ENCODE measurements around the gene BUD13.

The BUD13 gene, protein sequence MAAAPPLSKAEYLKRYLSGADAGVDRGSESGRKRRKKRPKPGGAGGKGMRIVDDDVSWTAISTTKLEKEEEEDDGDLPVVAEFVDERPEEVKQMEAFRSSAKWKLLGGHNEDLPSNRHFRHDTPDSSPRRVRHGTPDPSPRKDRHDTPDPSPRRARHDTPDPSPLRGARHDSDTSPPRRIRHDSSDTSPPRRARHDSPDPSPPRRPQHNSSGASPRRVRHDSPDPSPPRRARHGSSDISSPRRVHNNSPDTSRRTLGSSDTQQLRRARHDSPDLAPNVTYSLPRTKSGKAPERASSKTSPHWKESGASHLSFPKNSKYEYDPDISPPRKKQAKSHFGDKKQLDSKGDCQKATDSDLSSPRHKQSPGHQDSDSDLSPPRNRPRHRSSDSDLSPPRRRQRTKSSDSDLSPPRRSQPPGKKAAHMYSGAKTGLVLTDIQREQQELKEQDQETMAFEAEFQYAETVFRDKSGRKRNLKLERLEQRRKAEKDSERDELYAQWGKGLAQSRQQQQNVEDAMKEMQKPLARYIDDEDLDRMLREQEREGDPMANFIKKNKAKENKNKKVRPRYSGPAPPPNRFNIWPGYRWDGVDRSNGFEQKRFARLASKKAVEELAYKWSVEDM

GRCh38 chr11:116772443-116773202 is at the start of gene BUD13:
TSS of gene BUD13 (minus strand) at chr11:116772987. CDS start at chr11:116772964, 23 bp downstream.
- H3K27ac ChIP-seq (ENCODE audit: low read depth, low read length) = peak within 1 kb of the TSS; percentile 82
- peaks cover 13% of the 10 kb centered on the region; the same call in 1 of the 2 replicates for H3K4me1 ChIP-seq (ENCODE audit: control insufficient read depth, insufficient read depth, low read length)
- H3K9ac ChIP-seq (ENCODE audit: low read length) = peak within 1 kb of the TSS; percentile 96
- no peaks in the 10 kb centered on the region for H3K9me3 ChIP-seq (ENCODE audit: control insufficient read depth, insufficient read depth, low read depth, low read length)
- H3K36me3 ChIP-seq (ENCODE audit: control insufficient read depth, insufficient read depth, low read length) = peaks cover 30% of the 10 kb centered on the region
- H3K27me3 ChIP-seq (ENCODE audit: control insufficient read depth, insufficient read depth, low read length) = no peaks in the 10 kb centered on the region
- peak within 1 kb of the TSS; percentile 95 for H3K4me3 ChIP-seq (ENCODE audit: low read depth, low read length)

DNA sequence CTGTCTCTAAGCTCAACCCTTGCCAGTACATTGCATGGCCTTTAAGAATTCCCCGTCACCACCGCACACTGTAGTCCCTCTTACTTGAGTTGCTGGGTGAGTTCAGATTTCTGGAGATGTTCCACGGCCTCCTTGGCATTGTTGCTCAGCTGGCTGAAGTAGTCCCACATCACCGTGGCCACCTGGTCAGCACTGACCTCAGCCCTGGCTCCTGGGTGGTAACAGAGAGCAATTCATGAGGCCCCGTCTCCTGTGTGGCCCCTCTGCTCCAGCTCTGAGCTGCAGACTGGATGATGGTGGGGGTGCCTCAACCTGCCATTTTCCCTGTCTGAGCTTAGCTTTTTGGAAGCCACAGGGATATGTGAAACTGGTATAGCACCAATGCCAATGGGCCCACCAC is 49.8 kb upstream of the BUD13 start:
- Histone ChIP-seq H3K27ac (ENCODE audit: low read depth, low read length) (no peak overlapping the region), H3K9ac (ENCODE audit: low read length) (no peak overlapping the region), H3K36me3 (ENCODE audit: control insufficient read depth, insufficient read depth, low read length) (no peaks in the 10 kb centered on the region), H3K27me3 (ENCODE audit: control insufficient read depth, insufficient read depth, low read length) (no peaks in the 10 kb centered on the region; the same call in 1 of the 2 replicates), H3K9me3 (ENCODE audit: control insufficient read depth, insufficient read depth, low read depth, low read length) (no peaks in the 10 kb centered on the region), H3K4me3 (ENCODE audit: low read depth, low read length) (no peak overlapping the region), H3K4me1 (ENCODE audit: control insufficient read depth, insufficient read depth, low read length) (peaks cover 6% of the 10 kb centered on the region; the same call in 1 of the 2 replicates)

DNA sequence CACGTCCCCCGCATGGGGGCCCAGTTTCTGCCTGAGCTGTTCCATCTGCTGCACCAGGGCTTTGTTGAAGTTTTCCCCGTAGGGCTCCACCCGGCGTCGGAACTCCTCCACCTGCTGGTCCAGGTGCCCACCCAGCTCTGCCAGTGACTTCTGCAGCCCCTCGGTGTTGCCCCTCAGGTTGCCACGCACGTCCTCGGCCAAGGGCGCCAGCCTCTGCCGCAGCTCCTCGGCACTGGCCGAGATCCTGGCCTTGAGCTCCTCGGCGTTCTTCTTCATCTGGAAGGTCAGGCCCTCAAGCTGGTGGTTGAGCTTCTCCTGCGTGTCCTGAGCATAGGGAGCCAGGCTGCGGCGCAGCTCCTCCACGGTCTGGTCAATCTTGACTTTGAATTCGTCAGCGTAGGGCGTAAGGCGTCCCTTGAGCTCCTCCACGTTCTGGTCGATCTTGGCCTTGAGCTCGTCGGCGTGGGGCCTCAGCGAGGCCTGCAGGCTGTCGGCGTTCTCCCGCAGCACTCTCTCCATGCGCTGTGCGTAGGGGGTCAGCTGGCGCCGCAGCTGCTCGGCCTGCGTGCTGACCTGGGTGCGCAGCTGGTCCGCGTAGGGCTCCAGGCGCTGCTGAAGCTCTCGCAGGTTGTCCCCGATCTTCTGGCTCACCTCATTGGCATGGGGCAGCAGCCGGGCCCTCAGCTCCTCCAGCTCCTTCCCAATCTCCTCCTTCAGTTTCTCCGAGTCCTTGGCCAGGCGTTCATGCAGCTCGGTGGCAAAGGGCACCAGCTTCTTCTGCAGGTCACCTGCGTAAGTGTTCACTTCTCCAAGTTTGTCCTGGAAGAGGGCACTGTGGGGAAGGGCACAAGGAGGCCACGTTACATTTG is 48.5 kb upstream of the BUD13 start:
- no peaks in the 10 kb centered on the region; the same call in 1 of the 2 replicates for H3K4me1 ChIP-seq (ENCODE audit: control insufficient read depth, insufficient read depth, low read length)
- no peak overlapping the region for H3K4me3 ChIP-seq (ENCODE audit: low read depth, low read length)
- no peak overlapping the region for H3K27ac ChIP-seq (ENCODE audit: low read depth, low read length)
- H3K9ac ChIP-seq (ENCODE audit: low read length) = no peak overlapping the region
- H3K9me3 ChIP-seq (ENCODE audit: control insufficient read depth, insufficient read depth, low read depth, low read length) = no peaks in the 10 kb centered on the region
- H3K36me3 ChIP-seq (ENCODE audit: control insufficient read depth, insufficient read depth, low read length) = no peaks in the 10 kb centered on the region
- no peaks in the 10 kb centered on the region; the same call in 1 of the 2 replicates for H3K27me3 ChIP-seq (ENCODE audit: control insufficient read depth, insufficient read depth, low read length)

DNA sequence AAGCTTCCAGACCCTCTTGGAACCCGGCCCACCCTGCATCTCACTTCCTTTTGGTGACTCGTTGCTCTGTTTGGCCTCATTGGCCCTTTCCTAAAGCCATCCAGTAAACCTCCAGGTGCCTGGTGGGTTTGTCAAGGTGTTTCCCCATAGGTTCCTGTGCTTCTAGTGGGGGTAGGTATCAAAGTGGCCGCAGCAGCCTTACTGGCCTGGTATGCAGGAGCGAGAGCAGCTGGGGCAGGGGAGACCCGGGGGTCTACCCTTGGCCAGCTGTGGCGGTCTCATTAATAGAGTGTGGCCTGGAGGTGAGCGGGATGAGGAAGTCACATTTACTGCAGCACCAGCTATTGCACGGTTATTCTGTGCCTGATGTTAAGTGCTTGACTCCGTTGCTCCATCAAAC is 46.3 kb upstream of the BUD13 start:
- Histone ChIP-seq H3K27me3 (ENCODE audit: control insufficient read depth, insufficient read depth, low read length) (no peaks in the 10 kb centered on the region; the same call in 1 of the 2 replicates), H3K27ac (ENCODE audit: low read depth, low read length) (no peak overlapping the region), H3K36me3 (ENCODE audit: control insufficient read depth, insufficient read depth, low read length) (no peaks in the 10 kb centered on the region), H3K4me3 (ENCODE audit: low read depth, low read length) (no peak overlapping the region), H3K9me3 (ENCODE audit: control insufficient read depth, insufficient read depth, low read depth, low read length) (no peaks in the 10 kb centered on the region), H3K9ac (ENCODE audit: low read length) (no peak overlapping the region), H3K4me1 (ENCODE audit: control insufficient read depth, insufficient read depth, low read length) (no peaks in the 10 kb centered on the region; the same call in 1 of the 2 replicates)

- Histone ChIP-seq H3K36me3 (ENCODE audit: control insufficient read depth, insufficient read depth, low read length) (no peaks in the 10 kb centered on the region), H3K4me3 (ENCODE audit: low read depth, low read length) (no peak overlapping the region), H3K27ac (ENCODE audit: low read depth, low read length) (no peak overlapping the region), H3K9ac (ENCODE audit: low read length) (no peak overlapping the region), H3K4me1 (ENCODE audit: control insufficient read depth, insufficient read depth, low read length) (no peaks in the 10 kb centered on the region), H3K9me3 (ENCODE audit: control insufficient read depth, insufficient read depth, low read depth, low read length) (no peaks in the 10 kb centered on the region), H3K27me3 (ENCODE audit: control insufficient read depth, insufficient read depth, low read length) (no peaks in the 10 kb centered on the region)
Observed at GRCh38 chr11:116814502-116814901, 41.7 kb upstream of the BUD13 start.

- Histone ChIP-seq H3K27me3 (ENCODE audit: control insufficient read depth, insufficient read depth, low read length) (no peaks in the 10 kb centered on the region), H3K4me3 (ENCODE audit: low read depth, low read length) (no peak overlapping the region)
Observed at GRCh38 chr11:116813781-116814471, 41.1 kb upstream of the BUD13 start.

GRCh38 chr11:116813170-116813569 is 40.4 kb upstream of the BUD13 start:
- Histone ChIP-seq H3K4me3 (ENCODE audit: low read depth, low read length) (no peak overlapping the region), H3K27me3 (ENCODE audit: control insufficient read depth, insufficient read depth, low read length) (no peaks in the 10 kb centered on the region), H3K36me3 (ENCODE audit: control insufficient read depth, insufficient read depth, low read length) (no peaks in the 10 kb centered on the region), H3K27ac (ENCODE audit: low read depth, low read length) (no peak overlapping the region), H3K9me3 (ENCODE audit: control insufficient read depth, insufficient read depth, low read depth, low read length) (no peaks in the 10 kb centered on the region), H3K9ac (ENCODE audit: low read length) (no peak overlapping the region), H3K4me1 (ENCODE audit: control insufficient read depth, insufficient read depth, low read length) (no peaks in the 10 kb centered on the region)

More at GRCh38 chr11:116813781-116814471, 41.1 kb upstream of the BUD13 start:
- no peaks in the 10 kb centered on the region for H3K36me3 ChIP-seq (ENCODE audit: control insufficient read depth, insufficient read depth, low read length)
- no peaks in the 10 kb centered on the region for H3K4me1 ChIP-seq (ENCODE audit: control insufficient read depth, insufficient read depth, low read length)
- no peaks in the 10 kb centered on the region for H3K9me3 ChIP-seq (ENCODE audit: control insufficient read depth, insufficient read depth, low read depth, low read length)
- H3K27ac ChIP-seq (ENCODE audit: low read depth, low read length) = no peak overlapping the region
- H3K9ac ChIP-seq (ENCODE audit: low read length) = no peak overlapping the region

DNA sequence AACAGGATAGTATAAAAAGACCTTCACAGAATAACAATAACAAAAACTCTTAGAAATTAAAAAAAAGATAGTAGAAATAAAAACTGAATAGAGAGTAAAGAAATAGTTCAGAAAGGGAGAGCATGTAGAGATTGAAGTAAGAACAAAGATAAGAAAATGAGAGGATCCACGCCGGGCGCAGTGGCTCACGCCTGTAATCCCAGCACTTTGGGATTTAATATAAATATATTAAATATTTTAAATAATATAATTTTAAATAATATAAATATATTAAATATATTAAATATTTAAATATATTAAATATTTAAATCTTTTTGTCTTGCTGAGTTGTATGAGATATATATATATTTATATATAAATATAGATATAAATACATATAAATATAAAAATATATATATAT is 39.3 kb upstream of the BUD13 start:
- Histone ChIP-seq H3K36me3 (ENCODE audit: control insufficient read depth, insufficient read depth, low read length) (no peaks in the 10 kb centered on the region), H3K9ac (ENCODE audit: low read length) (no peak overlapping the region), H3K27me3 (ENCODE audit: control insufficient read depth, insufficient read depth, low read length) (no peaks in the 10 kb centered on the region), H3K4me3 (ENCODE audit: low read depth, low read length) (no peak overlapping the region), H3K27ac (ENCODE audit: low read depth, low read length) (no peak overlapping the region), H3K4me1 (ENCODE audit: control insufficient read depth, insufficient read depth, low read length) (no peaks in the 10 kb centered on the region), H3K9me3 (ENCODE audit: control insufficient read depth, insufficient read depth, low read depth, low read length) (no peaks in the 10 kb centered on the region)

- H3K27me3 ChIP-seq (ENCODE audit: control insufficient read depth, insufficient read depth, low read length) = no peaks in the 10 kb centered on the region
- H3K36me3 ChIP-seq (ENCODE audit: control insufficient read depth, insufficient read depth, low read length) = no peaks in the 10 kb centered on the region
- H3K9ac ChIP-seq (ENCODE audit: low read length) = no peak overlapping the region
- no peaks in the 10 kb centered on the region for H3K9me3 ChIP-seq (ENCODE audit: control insufficient read depth, insufficient read depth, low read depth, low read length)
- H3K4me1 ChIP-seq (ENCODE audit: control insufficient read depth, insufficient read depth, low read length) = no peaks in the 10 kb centered on the region
- no peak overlapping the region for H3K4me3 ChIP-seq (ENCODE audit: low read depth, low read length)
- no peak overlapping the region for H3K27ac ChIP-seq (ENCODE audit: low read depth, low read length)
Observed at GRCh38 chr11:116811194-116811593, 38.4 kb upstream of the BUD13 start.
